DOHH2 (cell line): Measurements from ENCODE around the gene AGK.

Experiments used
- CTCF ChIP-seq: fragments of 200-600 bp; sonication (generic); IDR thresholded peaks from one replicate; pipeline ENCODE4 v1.5.1; 2014; ENCODE audit warnings: antibody characterized with exemption, mild to moderate bottlenecking, low read depth, low read length; ENCODE audit not compliant: poor library complexity, severe bottlenecking
- EZH2phosphoT487 ChIP-seq: fragments of 200-600 bp; sonication (generic); IDR thresholded peaks from 2 replicates; pipeline ENCODE4 v1.6.1; 2017; ENCODE audit warnings: borderline replicate concordance, mild to moderate bottlenecking, antibody characterized with exemption, low read length, moderate library complexity, mixed read lengths

- TF ChIP-seq CTCF (no peak), EZH2phosphoT487 (no peak)
These were observed 141.9 kb downstream of the AGK start for GRCh38 chr7:141693082-141693481.
